H1 (cell line): ENCODE measurements around the gene ARHGEF10L. TPM values are rescaled to one million over a fixed set of nuclear protein-coding genes. Genes with fewer than 3 reads are reported as not detected.

Source experiments
- CBX8 ChIP-seq: fragments of 300-800, 300-1000 bp; sonication (generic); IDR thresholded peaks from 2 replicates; pipeline ENCODE4 v1.7.1; 2016; ENCODE audit warnings: low read depth, low read length, borderline replicate concordance
- NANOG ChIP-seq: IDR thresholded peaks from 2 replicates; pipeline ENCODE4 v1.6.1; 2011; ENCODE audit warnings: low read length, low read depth, mild to moderate bottlenecking, inconsistent platforms; ENCODE audit not compliant: insufficient read depth, poor library complexity, severe bottlenecking
- polyA plus RNA-seq, 7 experiments: library from polyadenylated mRNA; depleted of rRNA in 3 of 7; stranded (reverse) in 5 of 7; unstranded in 2 of 7; fragments of >200 nt in 5 of 7; fragments of 200-250 nt in 2 of 7; gene quantifications; 1 replicate in 5 of 7; 2 replicates in 1 of 7; 4 replicates in 1 of 7; pipeline versions ENCODE4 v1.2.1 to v1.2.3, GENCODE V29; 2011 to 2013; ENCODE audit warnings: missing spikeins in 2 of 7, mixed read lengths in 2 of 7
- total RNA-seq: library from RNA; stranded (reverse); fragmentation: NEBNext Ultra II Directional; extraction: Animal tissue kit (Norgen Biotek cat#: 25700); gene quantifications from 2 replicates; pipeline ENCODE4 v1.2.1, GENCODE V29; 2021

Gene ARHGEF10L
- total and polyA plus RNA-seq, 2 of the 8 experiments (the other 6 are each of a cell fraction or from before 2014, with no cell fraction given), result 33.6 to 39.6 TPM

- TF ChIP-seq NANOG (no peak), CBX8 (no peak)
- TF ChIP-seq, all 59 proteins: peak for 0
These were observed 43.1 kb upstream of the ARHGEF10L start (continued) for GRCh38 chr1:17496419-17496818.
